ENCODE results near the gene SREBF2.

- no peak for TF ChIP-seq EZH2 (IDR thresholded peaks at IDR 0.05)
- no peak for TF ChIP-seq CTCF (IDR thresholded peaks at IDR 0.05 in 2 of 3, conservative IDR thresholded peaks at IDR 0.05 in 1 of 3; ENCODE audit: borderline replicate concordance in 1 of 3, insufficient read depth in 1 of 3, low read depth in 2 of 3, low read length in 2 of 3)
- no peak for TF ChIP-seq POLR2A (IDR thresholded peaks at IDR 0.05; ENCODE audit: borderline replicate concordance, extremely low read depth, insufficient read depth, insufficient read length)
- no peak for TF ChIP-seq ZNF274 (IDR thresholded peaks at IDR 0.05; ENCODE audit: low read depth, low read length)
- TF ChIP-seq EZH2phosphoT487 (IDR thresholded peaks at IDR 0.05; ENCODE audit: borderline replicate concordance), result no peak
- no peak for TF ChIP-seq RAD21 (IDR thresholded peaks at IDR 0.05; ENCODE audit: low read depth)
- no peak for TF ChIP-seq ZBTB33 (IDR thresholded peaks at IDR 0.05; ENCODE audit: extremely low read depth, insufficient replicate concordance, low read length)
- TF ChIP-seq JUND (IDR thresholded peaks at IDR 0.05), result no peak
Measured at GRCh38 chr22:41880653-41881052, 47.7 kb downstream of the SREBF2 start.
